CD14-positive monocyte (primary cell): ENCODE measurements around the gene ZSCAN22. TPM values are rescaled to one million over a fixed set of nuclear protein-coding genes. Genes with fewer than 3 reads are reported as not detected.

Experiments used
- DNase-seq, 3 donors: peaks; one replicate each; pipeline ENCODE4 v3.0.0-alpha.2; 2011 to 2022
- H2AFZ ChIP-seq: 2 replicates; pipeline ENCODE4 v1.6.0; 2012; ENCODE audit warnings: mild to moderate bottlenecking, low read depth, low read length, inconsistent platforms; ENCODE audit not compliant: insufficient read depth, poor library complexity, severe bottlenecking
- H3K27ac ChIP-seq, 2 donors: 1 replicate in 1 of 2; 2 replicates in 1 of 2; pipeline ENCODE4 v1.5.1; 2012 to 2013; ENCODE audit warnings: low read length in 2 of 2, control low read depth in 1 of 2, inconsistent platforms in 1 of 2, low read depth in 1 of 2, mild to moderate bottlenecking in 1 of 2
- H3K27me3 ChIP-seq, 2 donors: one replicate each; pipeline versions ENCODE4 v1.6.0 to v1.6.1; 2011 to 2013; ENCODE audit warnings: low read length in 2 of 2; ENCODE audit not compliant: control insufficient read depth in 2 of 2, insufficient read depth in 2 of 2
- H3K36me3 ChIP-seq, 2 donors: replicated peaks in 1 of 2; 1 replicate in 1 of 2; 2 replicates in 1 of 2; pipeline versions ENCODE4 v1.5.1 to v1.6.1; 2012 to 2013; ENCODE audit warnings: low read length in 2 of 2, control low read depth in 1 of 2, inconsistent platforms in 1 of 2, mild to moderate bottlenecking in 1 of 2; ENCODE audit not compliant: insufficient read depth in 2 of 2, control insufficient read depth in 1 of 2
- H3K4me1 ChIP-seq, 2 donors: 1 replicate in 1 of 2; 2 replicates in 1 of 2; pipeline versions ENCODE4 v1.5.1 to v1.6.1; 2012 to 2013; ENCODE audit warnings: low read length in 2 of 2, control low read depth in 1 of 2, inconsistent platforms in 1 of 2, mild to moderate bottlenecking in 1 of 2, moderate library complexity in 1 of 2; ENCODE audit not compliant: insufficient read depth in 2 of 2, control insufficient read depth in 1 of 2
- H3K4me2 ChIP-seq: replicated peaks from 2 replicates; pipeline ENCODE3; 2012; ENCODE audit warnings: low read length, moderate library complexity, mild to moderate bottlenecking; ENCODE audit not compliant: poor library complexity, severe bottlenecking; ENCODE audit errors: extremely low read depth
- H3K4me3 ChIP-seq, 3 experiments: fragments of 200-600 bp in 1 of 3; sonication (generic) in 1 of 3; replicated peaks in 1 of 3; 1 replicate in 2 of 3; 2 replicates in 1 of 3; pipeline ENCODE4 v1.5.1; 2011 to 2013; ENCODE audit warnings: low read length in 3 of 3, mild to moderate bottlenecking in 3 of 3, control low read depth in 2 of 3, low read depth in 2 of 3, inconsistent platforms in 1 of 3, moderate library complexity in 1 of 3
- H3K79me2 ChIP-seq: 2 replicates; pipeline ENCODE4 v1.6.0; 2012; ENCODE audit warnings: mild to moderate bottlenecking, control low read depth, inconsistent platforms, low read length, moderate library complexity; ENCODE audit not compliant: insufficient read depth
- H3K9ac ChIP-seq: 2 replicates; pipeline ENCODE4 v1.6.0; 2017; ENCODE audit warnings: low read length, mild to moderate bottlenecking; ENCODE audit not compliant: insufficient read depth, poor library complexity, severe bottlenecking
- H3K9me3 ChIP-seq, 2 donors: replicated peaks in 1 of 2; 1 replicate in 1 of 2; 2 replicates in 1 of 2; pipeline versions ENCODE4 v1.5.1 to v1.6.1; 2012 to 2013; ENCODE audit warnings: low read length in 2 of 2, control low read depth in 1 of 2; ENCODE audit not compliant: control insufficient read depth in 1 of 2, insufficient read depth in 1 of 2
- H4K20me1 ChIP-seq: 2 replicates; pipeline ENCODE4 v1.6.0; 2012; ENCODE audit warnings: mild to moderate bottlenecking, low read length, control low read depth, moderate library complexity; ENCODE audit not compliant: insufficient read depth
- H3K27ac Mint-ChIP-seq, 7 donors: one replicate each; pipeline ENCODE4 v1.8.0; 2020; ENCODE audit warnings: mild to moderate bottlenecking in 7 of 7, mixed read lengths in 7 of 7, moderate library complexity in 6 of 7, inconsistent platforms in 2 of 7
- H3K27me3 Mint-ChIP-seq, 3 donors: one replicate each; pipeline ENCODE4 v1.8.0; 2021 to 2022; ENCODE audit warnings: low read depth in 3 of 3, mild to moderate bottlenecking in 3 of 3, mixed read lengths in 3 of 3, moderate library complexity in 3 of 3, inconsistent platforms in 1 of 3
- H3K36me3 Mint-ChIP-seq, 2 donors: one replicate each; pipeline ENCODE4 v1.8.0; 2020; ENCODE audit warnings: mixed read lengths in 2 of 2, inconsistent platforms in 1 of 2, mild to moderate bottlenecking in 1 of 2
- H3K4me1 Mint-ChIP-seq: one replicate; pipeline ENCODE4 v1.8.0; 2020; ENCODE audit warnings: mild to moderate bottlenecking, mixed read lengths
- H3K4me3 Mint-ChIP-seq, 2 donors: one replicate each; pipeline ENCODE4 v1.8.0; 2020; ENCODE audit warnings: mild to moderate bottlenecking in 2 of 2, mixed read lengths in 2 of 2, moderate library complexity in 1 of 2
- H3K9me3 Mint-ChIP-seq, 7 donors: one replicate each; pipeline ENCODE4 v1.8.0; 2020 to 2022; ENCODE audit warnings: mixed read lengths in 7 of 7, mild to moderate bottlenecking in 6 of 7, moderate library complexity in 6 of 7, inconsistent platforms in 2 of 7
- WGBS: methylation state at CpG from one replicate; pipeline ENCODE4 v1.1.5; 2013; ENCODE audit warnings: missing lambda C conversion rate; ENCODE audit not compliant: insufficient coverage; 5-methylcytosine and 5-hydroxymethylcytosine counted together
- intact Hi-C, 2 donors: fragments of 100-400 bp; cut with micrococcal nuclease; formaldehyde crosslinking; loops; one replicate each; pipeline versions ENCODE4 v1.15.0 to v1.15.1; 2023
- polyA plus RNA-seq, 3 donors: library from polyadenylated mRNA; depleted of rRNA in 1 of 3; unstranded in 2 of 3; stranded (reverse) in 1 of 3; fragments of 300-500 nt in 2 of 3; fragments of >200 nt in 1 of 3; fragmentation: Illumina TruSeq in 2 of 3; gene quantifications; 1 replicate in 2 of 3; 2 replicates in 1 of 3; pipeline ENCODE4 v1.2.3, GENCODE V29; 2012 to 2021
- TF ChIP-seq, protein P1 (sequence below): fragments of 200-600 bp; IDR thresholded peaks from one replicate; pipeline ENCODE4 v1.8.0; 2022; ENCODE audit warnings: antibody characterized with exemption, mild to moderate bottlenecking

Gene ZSCAN22
- polyA plus RNA-seq, 3 donors, result 0.58 to 1.2 (median 0.99) TPM

DNA sequence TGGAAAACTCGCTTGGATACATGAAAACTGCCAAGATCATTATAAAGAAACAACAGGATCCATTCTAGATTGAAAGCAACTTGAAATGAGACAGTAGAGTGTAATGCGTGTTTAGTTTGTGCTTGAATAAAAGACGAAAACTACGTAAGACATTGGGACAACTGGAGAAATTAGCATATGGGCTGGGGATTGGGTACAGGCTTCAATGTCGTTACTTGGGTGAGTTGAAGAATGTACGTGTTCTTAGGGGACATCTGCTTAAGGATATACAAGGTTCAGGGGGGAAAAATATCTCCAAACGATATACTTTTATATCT lies 22.1 kb upstream of the ZSCAN22 start:
- peaks cover 0 to 2% (median 0%) of the 10 kb centered on the region in 3 donors for H3K27me3 Mint-ChIP-seq
- peak overlapping the region; percentile 91 to 99 for H3K4me3 Mint-ChIP-seq
- DNase-seq, result no peak
- H2AFZ ChIP-seq, result peak overlapping the region; percentile 95
- 66% methylated on average over 3 of the region's 7 CpGs for WGBS
- H3K4me1 Mint-ChIP-seq, result peaks cover 16% of the 10 kb centered on the region
- peak overlapping the region; percentile 65 to 97 for H3K27ac ChIP-seq
- intact Hi-C loops, result loop anchor here (2.0 to 10.0 kb wide), 4 partner anchors 22 to 300 kb away; partner anchors contain the start of genes ZNF274 (in 2 of the 2), ZSCAN22 (in 2 of the 2), RPS5 (in 1 of the 2) and ZNF606 (in 1 of the 2)
- H3K9ac ChIP-seq, result peak overlapping the region; percentile 92
- no peaks in the 10 kb centered on the region for H4K20me1 ChIP-seq
- TF ChIP-seq, protein P1, sequence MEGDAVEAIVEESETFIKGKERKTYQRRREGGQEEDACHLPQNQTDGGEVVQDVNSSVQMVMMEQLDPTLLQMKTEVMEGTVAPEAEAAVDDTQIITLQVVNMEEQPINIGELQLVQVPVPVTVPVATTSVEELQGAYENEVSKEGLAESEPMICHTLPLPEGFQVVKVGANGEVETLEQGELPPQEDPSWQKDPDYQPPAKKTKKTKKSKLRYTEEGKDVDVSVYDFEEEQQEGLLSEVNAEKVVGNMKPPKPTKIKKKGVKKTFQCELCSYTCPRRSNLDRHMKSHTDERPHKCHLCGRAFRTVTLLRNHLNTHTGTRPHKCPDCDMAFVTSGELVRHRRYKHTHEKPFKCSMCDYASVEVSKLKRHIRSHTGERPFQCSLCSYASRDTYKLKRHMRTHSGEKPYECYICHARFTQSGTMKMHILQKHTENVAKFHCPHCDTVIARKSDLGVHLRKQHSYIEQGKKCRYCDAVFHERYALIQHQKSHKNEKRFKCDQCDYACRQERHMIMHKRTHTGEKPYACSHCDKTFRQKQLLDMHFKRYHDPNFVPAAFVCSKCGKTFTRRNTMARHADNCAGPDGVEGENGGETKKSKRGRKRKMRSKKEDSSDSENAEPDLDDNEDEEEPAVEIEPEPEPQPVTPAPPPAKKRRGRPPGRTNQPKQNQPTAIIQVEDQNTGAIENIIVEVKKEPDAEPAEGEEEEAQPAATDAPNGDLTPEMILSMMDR, result no peak
- peaks cover 55 to 60% of the 10 kb centered on the region in 2 donors for H3K36me3 Mint-ChIP-seq
- peak overlapping the region; percentile 74 for H3K4me2 ChIP-seq
- H3K4me1 ChIP-seq, result peaks cover 12 to 16% of the 10 kb centered on the region in 2 donors
- H3K27me3 ChIP-seq, result no peaks in the 10 kb centered on the region
- peaks cover 27 to 39% of the 10 kb centered on the region in 2 donors for H3K9me3 ChIP-seq
- peak overlapping the region; percentile 29 to 90 (median 60) for H3K4me3 ChIP-seq
- H3K27ac Mint-ChIP-seq, result peak overlapping the region; percentile 91 to 99 (median 98)
- peaks cover 35% of the 10 kb centered on the region for H3K79me2 ChIP-seq
- H3K9me3 Mint-ChIP-seq, result peaks cover 24 to 51% (median 39%) of the 10 kb centered on the region in 7 donors
- H3K36me3 ChIP-seq, result peaks cover 24 to 54% of the 10 kb centered on the region in 2 donors

DNA sequence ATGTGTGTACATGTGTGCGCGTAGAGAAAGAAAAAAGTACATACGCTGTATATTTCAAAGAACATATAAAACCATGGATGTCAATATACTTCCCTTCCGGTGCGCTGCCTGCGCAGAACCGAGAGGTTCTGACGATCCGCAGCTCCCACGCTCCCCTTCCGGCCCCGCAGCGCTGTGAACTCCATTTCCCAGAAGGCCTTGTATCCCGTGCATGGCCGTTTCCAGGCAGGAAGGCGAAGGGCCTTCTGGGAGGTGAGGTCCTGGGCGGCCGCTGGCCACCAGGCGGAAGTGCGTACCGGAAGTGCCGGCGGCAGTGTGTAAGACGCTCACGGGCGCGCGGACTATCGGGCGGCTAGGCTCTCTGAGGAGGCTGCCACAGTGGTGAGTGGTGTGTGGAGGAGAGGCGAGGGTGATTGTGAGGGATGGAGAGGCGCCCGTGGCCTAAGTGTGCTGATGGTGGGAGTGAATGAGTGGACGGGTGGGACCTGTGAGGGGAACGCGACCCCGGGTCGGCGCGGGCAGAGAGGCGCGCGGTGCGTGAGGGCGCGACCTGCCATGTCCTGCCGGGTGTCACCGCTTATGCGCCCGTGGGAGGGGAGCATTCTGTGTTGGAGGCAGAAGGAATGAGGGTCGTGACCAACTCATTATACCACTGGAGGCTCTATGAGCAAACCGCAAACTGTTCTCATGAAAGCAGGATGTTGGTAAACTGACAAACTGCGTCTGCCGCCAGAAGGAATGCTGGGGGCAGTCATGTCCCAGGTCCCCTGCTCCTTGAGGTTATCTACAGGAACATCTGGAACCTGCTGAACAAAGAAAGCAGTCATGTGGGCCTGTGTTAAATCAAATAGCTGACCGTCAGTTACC lies 21.5 kb upstream of the ZSCAN22 start, which contains the start of gene ERVK3-1:
Gene ERVK3-1 (plus strand): TSS at position 313 of the 867 bp plus-strand sequence. CDS start 6,792 bp downstream, outside the sequence.
- Mint-ChIP-seq H3K4me3 (peak within 1 kb of the TSS; percentile 91 to 99), H3K36me3 (peaks cover 55 to 60% of the 10 kb centered on the region in 2 donors), H3K4me1 (peaks cover 16% of the 10 kb centered on the region), H3K27ac (peak within 1 kb of the TSS; percentile 96 to 99 (median 98)), H3K9me3 (peaks cover 23 to 51% (median 38%) of the 10 kb centered on the region in 7 donors), H3K27me3 (peaks cover 0 to 2% (median 0%) of the 10 kb centered on the region in 3 donors)
- H3K4me2 ChIP-seq, result peak within 1 kb of the TSS; percentile 74
- peaks cover 12 to 16% of the 10 kb centered on the region in 2 donors for H3K4me1 ChIP-seq
- DNase-seq, result peak; percentile 99
- no peaks in the 10 kb centered on the region for H3K27me3 ChIP-seq
- peak within 1 kb of the TSS; percentile 92 for H3K9ac ChIP-seq
- peak within 1 kb of the TSS; percentile 65 to 97 for H3K27ac ChIP-seq
- WGBS, result 1% methylated on average over 42 of the region's 55 CpGs
- H3K9me3 ChIP-seq, result peaks cover 24 to 38% of the 10 kb centered on the region in 2 donors
- intact Hi-C loops, result loop anchor here (2.0 to 10.0 kb wide), 4 partner anchors 22 to 300 kb away; partner anchors contain the start of genes ZSCAN22 (in 2 of the 2), RPS5 (in 1 of the 2), ZNF274 (in 1 of the 2) and ZNF606 (in 1 of the 2)
- H3K36me3 ChIP-seq, result peaks cover 26 to 54% of the 10 kb centered on the region in 2 donors
- H4K20me1 ChIP-seq, result no peaks in the 10 kb centered on the region
- peaks cover 36% of the 10 kb centered on the region for H3K79me2 ChIP-seq
- H3K4me3 ChIP-seq, result peak within 1 kb of the TSS; percentile 60 to 90 (median 80)
- peak within 1 kb of the TSS; percentile 95 for H2AFZ ChIP-seq
- TF ChIP-seq, protein P1, result no peak
